Mucosa of stomach (tissue), 1 donor: ENCODE results near the gene CHST14.

Experiments used
- H3K27me3 ChIP-seq: one replicate; pipeline ENCODE4 v1.7.0; 2013; ENCODE audit warnings: mild to moderate bottlenecking, low read length; ENCODE audit not compliant: control insufficient read depth, insufficient read depth
- H3K36me3 ChIP-seq: one replicate; pipeline ENCODE4 v1.7.0; 2013; ENCODE audit warnings: low read length; ENCODE audit not compliant: control insufficient read depth, insufficient read depth
- H3K4me1 ChIP-seq: one replicate; pipeline ENCODE4 v1.7.0; 2013; ENCODE audit warnings: mild to moderate bottlenecking, low read length; ENCODE audit not compliant: control insufficient read depth, insufficient read depth
- H3K4me3 ChIP-seq: one replicate; pipeline ENCODE4 v1.7.0; 2013; ENCODE audit warnings: low read length
- H3K9ac ChIP-seq: one replicate; pipeline ENCODE4 v1.7.0; 2013; ENCODE audit warnings: mild to moderate bottlenecking, low read length, moderate library complexity
- H3K9me3 ChIP-seq: one replicate; pipeline ENCODE4 v1.7.0; 2013; ENCODE audit warnings: mild to moderate bottlenecking, low read length, moderate library complexity; ENCODE audit not compliant: control insufficient read depth
- donor health status: Pancreatic carcinoma.

The CHST14 gene

DNA sequence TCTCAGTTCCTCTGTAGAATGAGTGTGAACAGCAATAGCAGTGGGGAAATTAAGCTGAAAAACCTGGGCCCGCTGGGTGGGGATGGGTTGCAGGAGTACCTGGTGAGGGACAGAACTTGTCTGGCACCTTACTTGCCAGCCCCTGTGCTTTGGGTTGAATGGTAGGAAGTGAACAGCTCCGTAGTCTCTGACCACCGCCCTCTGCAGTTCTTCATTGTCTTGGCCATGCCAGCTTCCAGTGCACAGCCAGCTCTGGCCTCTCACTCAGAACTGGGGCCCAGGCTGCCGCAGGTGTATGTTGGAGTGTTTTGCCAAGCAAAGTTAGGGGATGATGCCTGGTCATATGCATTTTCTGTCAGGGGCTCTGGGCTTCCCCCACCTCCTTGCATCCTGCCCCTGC is 14.0 kb upstream of the CHST14 start:
- Histone ChIP-seq H3K9me3 (no peaks in the 10 kb centered on the region), H3K36me3 (no peaks in the 10 kb centered on the region), H3K27me3 (no peaks in the 10 kb centered on the region), H3K4me1 (peaks cover 31% of the 10 kb centered on the region), H3K9ac (no peak overlapping the region), H3K4me3 (no peak overlapping the region)

DNA sequence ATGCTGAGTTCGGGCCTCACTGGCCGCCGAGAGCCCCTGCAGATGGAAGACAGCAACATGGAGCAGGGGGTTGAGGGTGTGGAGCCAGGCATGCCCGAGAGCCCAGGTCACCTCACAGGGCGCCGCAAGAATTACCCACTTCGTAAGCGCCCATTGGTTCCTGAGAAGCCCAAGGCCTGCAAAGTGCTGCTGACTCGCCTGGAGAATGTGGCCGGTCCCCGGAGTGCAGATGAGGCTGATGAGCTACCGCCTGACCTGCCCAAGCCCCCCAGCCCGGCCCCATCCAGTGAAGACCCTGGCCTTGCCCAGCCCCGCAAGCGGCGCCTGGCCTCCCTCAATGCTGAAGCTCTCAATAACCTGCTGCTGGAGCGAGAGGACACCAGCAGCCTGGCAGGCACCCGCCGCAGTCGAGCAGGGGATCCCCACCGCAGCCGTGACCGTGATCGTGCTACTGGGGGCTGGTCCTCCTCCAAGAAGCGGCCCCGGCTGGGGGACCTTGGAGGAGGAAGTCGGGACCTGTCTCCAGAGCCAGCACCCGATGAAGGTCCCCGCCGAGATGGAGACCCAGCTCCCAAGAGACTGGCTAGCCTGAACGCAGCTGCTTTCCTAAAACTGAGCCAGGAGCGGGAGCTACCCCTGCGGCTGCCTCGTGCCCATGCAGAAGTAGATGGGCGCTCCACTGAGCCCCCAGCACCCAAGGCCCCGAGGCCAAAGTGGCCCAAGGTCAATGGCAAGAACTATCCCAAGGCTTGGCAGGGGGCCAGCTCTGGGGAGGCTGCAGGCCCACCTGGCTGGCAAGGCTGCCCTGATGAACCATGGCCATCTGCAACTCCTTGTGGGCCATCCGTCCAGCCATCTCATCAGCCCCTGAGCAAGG is 12.1 kb upstream of the CHST14 start:
- H3K4me1 ChIP-seq: peaks cover 30% of the 10 kb centered on the region
- H3K9me3 ChIP-seq: no peaks in the 10 kb centered on the region
- H3K36me3 ChIP-seq: no peaks in the 10 kb centered on the region
- no peak overlapping the region for H3K4me3 ChIP-seq
- no peaks in the 10 kb centered on the region for H3K27me3 ChIP-seq
- H3K9ac ChIP-seq: no peak overlapping the region

DNA sequence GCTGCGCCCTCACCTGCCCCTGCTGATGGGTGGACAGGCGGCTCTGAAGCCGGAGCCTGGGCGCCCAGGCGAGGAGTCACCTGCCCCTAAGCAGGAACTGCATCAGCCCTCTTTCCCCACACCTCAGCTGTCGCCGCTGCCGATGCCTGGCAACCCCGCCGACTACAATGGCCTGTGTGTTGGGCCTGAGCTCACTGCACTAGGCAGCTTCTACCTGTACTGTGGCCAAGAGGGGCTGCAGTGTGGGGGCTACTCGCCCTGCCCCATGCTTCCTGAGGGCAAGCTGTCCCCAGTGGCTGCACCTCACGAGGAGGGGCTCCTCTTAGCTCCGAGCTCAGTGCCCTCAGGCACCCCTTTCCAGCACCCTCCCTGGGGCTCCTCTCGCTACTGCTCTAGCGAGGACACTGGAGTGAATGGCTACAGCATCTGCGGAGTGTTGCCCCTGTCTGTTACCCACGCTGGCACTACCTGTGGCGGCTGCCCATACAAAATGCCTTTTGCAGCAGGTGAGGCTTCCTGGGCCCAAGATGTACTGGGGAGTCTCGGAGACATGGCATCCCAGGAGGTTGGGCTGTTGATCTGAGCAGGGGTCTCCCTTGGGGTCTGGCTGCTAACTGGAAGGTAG is 11.3 kb upstream of the CHST14 start:
- Histone ChIP-seq H3K9ac (no peak overlapping the region), H3K9me3 (no peaks in the 10 kb centered on the region), H3K4me1 (peaks cover 23% of the 10 kb centered on the region), H3K4me3 (no peak overlapping the region), H3K27me3 (no peaks in the 10 kb centered on the region), H3K36me3 (peaks cover 3% of the 10 kb centered on the region)

DNA sequence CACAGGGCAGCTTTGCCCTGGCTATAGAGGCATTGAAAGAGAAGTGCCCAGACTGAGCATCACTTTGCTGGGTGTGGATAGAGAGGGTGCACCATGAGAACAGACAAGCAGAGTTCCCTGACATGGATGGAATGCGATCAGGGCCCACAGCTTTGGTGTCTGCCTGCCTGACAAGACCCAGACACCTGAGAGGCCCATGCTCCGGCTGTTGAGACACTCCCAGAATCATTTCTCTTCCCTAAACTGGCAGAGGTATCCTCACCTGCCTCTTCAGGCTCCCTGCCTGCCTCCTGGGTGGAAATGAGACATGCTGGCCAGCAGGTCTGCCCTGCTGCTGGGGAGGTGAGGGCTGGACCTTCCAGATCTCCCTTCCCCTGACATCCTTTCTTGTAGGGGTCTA is 10.4 kb upstream of the CHST14 start:
- H3K36me3 ChIP-seq: peaks cover 3% of the 10 kb centered on the region
- H3K9ac ChIP-seq: no peak overlapping the region
- peaks cover 14% of the 10 kb centered on the region for H3K4me1 ChIP-seq
- no peak overlapping the region for H3K4me3 ChIP-seq
- no peaks in the 10 kb centered on the region for H3K27me3 ChIP-seq
- no peaks in the 10 kb centered on the region for H3K9me3 ChIP-seq

DNA sequence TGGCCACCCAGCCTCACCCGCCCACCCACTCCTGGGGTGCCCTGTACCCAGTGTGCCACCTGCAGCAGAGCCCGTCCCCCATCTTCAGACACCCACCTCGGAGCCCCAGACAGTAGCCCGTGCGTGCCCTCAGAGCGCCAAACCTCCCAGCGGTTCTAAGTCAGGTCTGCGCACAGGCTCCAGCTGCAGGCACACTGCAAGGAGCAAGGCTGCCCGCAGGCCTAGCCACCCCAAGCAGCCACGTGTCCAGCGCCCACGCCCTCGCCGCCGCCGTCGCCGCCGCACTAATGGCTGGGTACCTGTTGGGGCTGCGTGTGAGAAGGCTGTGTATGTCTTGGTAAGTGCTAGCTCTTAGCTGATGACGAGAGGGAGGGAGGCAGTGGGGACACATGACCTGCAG is 8.8 kb upstream of the CHST14 start:
- no peak overlapping the region for H3K9ac ChIP-seq
- H3K36me3 ChIP-seq: peaks cover 3% of the 10 kb centered on the region

DNA sequence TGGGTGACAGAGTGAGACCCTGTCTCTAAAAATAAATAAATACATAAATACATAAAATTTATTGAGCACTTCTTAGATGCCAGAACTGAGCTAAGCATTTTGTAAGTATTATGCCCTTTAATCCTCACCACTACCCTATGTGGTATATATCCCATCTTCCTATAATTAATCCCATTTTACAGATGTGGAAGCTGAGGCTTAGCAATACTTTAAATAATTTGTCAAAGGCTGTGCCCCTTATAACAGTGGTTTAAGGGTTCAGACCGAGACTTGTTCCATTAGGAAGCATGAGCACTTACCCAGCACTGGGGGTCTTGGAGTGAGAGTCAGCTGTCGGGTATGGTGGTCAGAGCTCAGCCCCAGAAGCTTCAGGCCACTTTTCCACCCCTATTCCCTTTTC is 7.5 kb upstream of the CHST14 start:
- Histone ChIP-seq H3K4me3 (no peak overlapping the region), H3K9ac (no peak overlapping the region), H3K36me3 (peaks cover 3% of the 10 kb centered on the region), H3K9me3 (no peaks in the 10 kb centered on the region), H3K27me3 (no peaks in the 10 kb centered on the region), H3K4me1 (peaks cover 12% of the 10 kb centered on the region)

More for the DNA sequence above, 8.8 kb upstream of the CHST14 start:
- H3K27me3 ChIP-seq: no peaks in the 10 kb centered on the region
- H3K4me3 ChIP-seq: no peak overlapping the region
- no peaks in the 10 kb centered on the region for H3K9me3 ChIP-seq
- H3K4me1 ChIP-seq: peaks cover 12% of the 10 kb centered on the region

DNA sequence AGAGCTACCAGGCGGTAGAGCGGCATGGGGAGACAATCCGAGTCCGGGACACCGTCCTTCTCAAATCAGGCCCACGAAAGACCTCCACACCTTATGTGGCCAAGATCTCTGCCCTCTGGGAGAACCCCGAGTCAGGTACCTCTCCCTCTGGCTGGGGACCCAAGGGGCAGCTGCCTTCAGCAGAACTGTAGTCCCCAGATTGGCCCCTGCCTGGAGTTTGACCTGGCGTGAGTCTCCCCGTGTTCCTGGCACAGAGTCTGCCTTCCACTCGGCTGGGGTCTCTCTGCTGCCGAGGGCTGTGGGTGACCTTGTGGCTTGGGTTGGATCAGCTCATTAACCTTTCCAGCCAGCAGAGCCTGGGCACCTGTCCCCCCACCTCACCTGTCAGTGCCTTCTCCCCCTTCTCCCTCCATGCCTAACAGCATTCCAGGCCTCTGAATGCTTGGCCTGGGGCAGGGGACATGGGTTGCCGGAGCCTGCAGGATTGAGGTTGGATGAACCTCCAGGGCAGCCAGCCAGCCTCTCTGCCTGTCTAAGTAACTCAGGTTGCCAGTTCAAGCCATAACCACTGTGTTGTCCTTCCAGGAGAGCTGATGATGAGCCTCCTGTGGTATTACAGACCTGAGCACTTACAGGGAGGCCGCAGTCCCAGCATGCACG is 6.8 kb upstream of the CHST14 start:
- Histone ChIP-seq H3K9me3 (no peaks in the 10 kb centered on the region), H3K9ac (no peak overlapping the region), H3K27me3 (no peaks in the 10 kb centered on the region), H3K4me3 (no peak overlapping the region), H3K36me3 (peaks cover 3% of the 10 kb centered on the region), H3K4me1 (peaks cover 12% of the 10 kb centered on the region)

DNA sequence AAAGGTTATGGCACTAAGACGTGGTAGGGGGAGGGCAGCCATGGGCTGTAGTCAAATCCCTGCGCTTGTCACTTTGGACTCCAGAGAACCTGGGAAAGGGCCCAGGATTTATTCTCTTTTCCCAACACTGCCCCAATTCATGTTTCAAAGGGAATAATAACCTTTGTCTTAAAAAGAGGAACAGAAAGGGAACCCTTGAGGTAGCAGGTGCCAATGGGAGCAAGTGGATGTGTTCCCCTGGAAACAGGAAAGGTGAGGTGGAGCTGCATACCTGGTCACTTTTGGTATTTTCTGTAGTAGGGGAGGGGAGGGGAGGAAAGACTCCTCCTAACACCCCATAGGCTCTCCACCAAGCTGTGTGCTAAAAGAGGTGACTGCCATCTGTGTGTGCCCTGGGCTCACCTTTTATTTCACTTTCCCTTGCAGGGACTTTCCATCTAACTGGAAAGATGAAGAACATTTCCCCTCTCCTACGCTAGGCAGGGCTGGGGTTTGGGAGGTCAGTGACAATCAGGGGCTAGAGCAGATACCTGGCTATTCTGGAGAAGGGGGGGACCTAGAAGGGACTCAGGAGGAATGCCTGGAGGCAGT is 6.1 kb upstream of the CHST14 start:
- H3K36me3 ChIP-seq: peaks cover 3% of the 10 kb centered on the region
- H3K9ac ChIP-seq: no peak overlapping the region
- H3K4me1 ChIP-seq: peaks cover 14% of the 10 kb centered on the region
- no peaks in the 10 kb centered on the region for H3K27me3 ChIP-seq
- H3K4me3 ChIP-seq: no peak overlapping the region
- H3K9me3 ChIP-seq: no peaks in the 10 kb centered on the region

DNA sequence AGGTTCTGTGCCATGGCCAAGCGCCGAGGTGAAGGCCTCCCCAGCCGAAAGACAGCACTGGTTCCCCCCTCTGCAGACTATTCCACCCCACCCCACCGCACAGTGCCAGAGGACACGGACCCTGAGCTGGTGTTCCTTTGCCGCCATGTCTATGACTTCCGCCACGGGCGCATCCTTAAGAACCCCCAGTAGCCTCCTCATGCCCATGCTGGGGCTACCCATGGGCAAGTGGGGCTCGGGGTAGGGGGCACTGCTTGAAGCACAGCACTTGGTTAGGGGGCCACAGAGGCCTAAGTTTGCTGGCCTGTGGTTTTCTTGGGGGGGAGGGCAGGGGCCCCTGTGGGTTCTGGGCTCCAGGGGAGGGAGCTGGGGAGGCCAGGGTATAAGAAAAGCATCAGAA is 4.8 kb upstream of the CHST14 start:
- Histone ChIP-seq H3K27me3 (no peaks in the 10 kb centered on the region), H3K9ac (no peak overlapping the region), H3K9me3 (no peaks in the 10 kb centered on the region), H3K36me3 (peaks cover 3% of the 10 kb centered on the region), H3K4me1 (peaks cover 24% of the 10 kb centered on the region), H3K4me3 (no peak overlapping the region)

DNA sequence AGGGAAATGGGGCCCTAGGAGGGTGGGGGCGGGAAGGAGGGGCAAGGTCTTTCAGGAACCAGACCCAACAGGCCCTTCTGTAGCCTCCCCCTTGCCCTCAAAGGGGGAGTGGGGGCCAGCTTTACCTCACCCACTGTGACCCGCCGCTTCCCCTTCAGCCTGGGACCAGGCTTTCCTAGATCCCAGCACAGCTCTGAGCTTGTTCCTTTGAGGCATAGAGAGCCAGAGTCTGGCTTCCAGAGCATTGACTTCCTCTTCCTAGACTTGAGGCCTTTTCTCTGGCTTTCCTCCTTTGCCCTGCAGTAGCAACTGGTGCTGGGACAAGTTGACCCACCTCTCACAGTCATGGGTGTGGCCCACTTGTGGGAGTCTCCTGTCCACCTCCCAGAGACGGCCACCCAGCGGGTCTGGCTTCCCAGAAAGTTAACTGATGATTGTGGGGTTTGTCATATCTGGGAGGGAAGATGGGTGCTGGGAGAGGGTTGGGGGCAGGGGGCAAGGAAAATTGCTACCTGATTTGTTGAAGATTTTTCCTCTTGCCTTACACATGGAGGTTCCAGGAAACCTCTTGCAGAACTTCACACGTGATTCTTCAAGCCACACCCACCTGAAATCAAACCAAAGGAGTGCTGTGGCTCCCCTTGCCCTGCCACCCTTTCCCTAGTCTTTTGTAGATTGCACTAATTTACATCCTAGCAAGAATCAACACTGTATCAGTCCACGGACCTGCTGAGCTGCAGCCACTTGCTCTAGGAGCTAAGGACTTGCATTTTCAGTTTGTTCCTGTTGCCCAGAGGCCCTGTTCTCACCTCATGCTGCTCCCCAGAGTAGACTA is 4.1 kb upstream of the CHST14 start:
- Histone ChIP-seq H3K4me3 (no peak overlapping the region), H3K4me1 (peaks cover 24% of the 10 kb centered on the region), H3K27me3 (no peaks in the 10 kb centered on the region), H3K36me3 (peaks cover 3% of the 10 kb centered on the region), H3K9me3 (no peaks in the 10 kb centered on the region), H3K9ac (no peak overlapping the region)

DNA sequence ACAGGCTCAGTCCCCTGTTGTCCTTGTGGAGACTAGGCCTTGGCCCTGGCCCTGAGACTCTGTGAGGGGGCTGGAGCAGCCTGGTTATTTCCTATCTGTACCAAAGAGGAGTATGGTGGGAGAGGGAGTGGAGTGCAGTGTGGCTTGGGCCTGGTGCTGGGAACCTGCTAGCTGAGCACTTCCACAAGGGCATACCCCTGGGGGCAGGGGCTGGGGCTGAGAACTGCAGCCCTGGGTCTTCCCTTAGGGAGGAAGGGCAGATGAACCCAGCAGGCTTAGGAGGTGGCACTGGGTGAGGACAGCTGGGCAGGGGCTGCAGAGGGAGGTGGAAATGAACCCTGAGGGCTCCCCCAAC is 3.5 kb upstream of the CHST14 start:
- Histone ChIP-seq H3K36me3 (peaks cover 3% of the 10 kb centered on the region), H3K4me1 (peaks cover 30% of the 10 kb centered on the region), H3K4me3 (no peak overlapping the region), H3K9ac (no peak overlapping the region), H3K9me3 (no peaks in the 10 kb centered on the region), H3K27me3 (no peaks in the 10 kb centered on the region)
